ENCODE data around the gene CSTB. TPM values are rescaled to one million over a fixed set of nuclear protein-coding genes. Genes with fewer than 3 reads are reported as not detected.

CSTB gene
- total and polyA plus RNA-seq, 2 of the 8 experiments (the other 6 are each of a cell fraction or from before 2014, with no cell fraction given) = 53.8 to 64.1 TPM

DNA sequence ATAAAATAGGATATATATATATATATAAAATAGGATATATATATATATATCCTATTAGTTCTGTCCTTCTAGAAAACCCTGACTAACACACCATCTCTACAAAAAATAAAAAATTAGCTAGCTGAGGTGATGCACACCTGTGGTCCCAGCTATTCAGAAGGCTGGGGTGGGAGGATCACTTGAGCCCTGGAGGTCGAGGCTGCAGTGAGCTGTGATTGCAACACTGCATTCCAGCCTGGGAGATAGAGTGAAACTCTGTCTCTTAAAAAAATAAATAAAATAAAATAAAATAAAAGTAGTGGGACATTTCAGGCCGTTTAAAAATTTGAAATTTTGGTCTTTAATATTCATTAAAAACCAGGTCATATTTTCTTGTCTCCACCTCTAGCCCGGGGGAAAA is 9.0 kb upstream of the CSTB start (continued):
- TF ChIP-seq FOSL1 (IDR thresholded peaks at IDR 0.05; ENCODE audit: insufficient read depth, low read depth, low read length) (no peak), KDM1A (IDR thresholded peaks at IDR 0.05; ENCODE audit: borderline replicate concordance, low read length) (no peak), GTF2F1 (IDR thresholded peaks at IDR 0.05; ENCODE audit: borderline replicate concordance, low read depth, low read length) (no peak), BACH1 (IDR thresholded peaks at IDR 0.05; ENCODE audit: low read length) (no peak), POU5F1 (IDR thresholded peaks at IDR 0.05; ENCODE audit: low read depth, low read length) (no peak), EGR1 (IDR thresholded peaks at IDR 0.05; ENCODE audit: borderline replicate concordance, low read depth, low read length) (no peak)
- TF ChIP-seq, protein P1, sequence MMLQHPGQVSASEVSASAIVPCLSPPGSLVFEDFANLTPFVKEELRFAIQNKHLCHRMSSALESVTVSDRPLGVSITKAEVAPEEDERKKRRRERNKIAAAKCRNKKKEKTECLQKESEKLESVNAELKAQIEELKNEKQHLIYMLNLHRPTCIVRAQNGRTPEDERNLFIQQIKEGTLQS (IDR thresholded peaks at IDR 0.05; ENCODE audit: insufficient read depth, low read depth, low read length) = no peak
- TF ChIP-seq, protein P2, sequence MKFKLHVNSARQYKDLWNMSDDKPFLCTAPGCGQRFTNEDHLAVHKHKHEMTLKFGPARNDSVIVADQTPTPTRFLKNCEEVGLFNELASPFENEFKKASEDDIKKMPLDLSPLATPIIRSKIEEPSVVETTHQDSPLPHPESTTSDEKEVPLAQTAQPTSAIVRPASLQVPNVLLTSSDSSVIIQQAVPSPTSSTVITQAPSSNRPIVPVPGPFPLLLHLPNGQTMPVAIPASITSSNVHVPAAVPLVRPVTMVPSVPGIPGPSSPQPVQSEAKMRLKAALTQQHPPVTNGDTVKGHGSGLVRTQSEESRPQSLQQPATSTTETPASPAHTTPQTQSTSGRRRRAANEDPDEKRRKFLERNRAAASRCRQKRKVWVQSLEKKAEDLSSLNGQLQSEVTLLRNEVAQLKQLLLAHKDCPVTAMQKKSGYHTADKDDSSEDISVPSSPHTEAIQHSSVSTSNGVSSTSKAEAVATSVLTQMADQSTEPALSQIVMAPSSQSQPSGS (IDR thresholded peaks at IDR 0.05; ENCODE audit: low read length) = no peak
